HepG2 (cell line): Measurements from ENCODE around the gene BRAT1. TPM values are rescaled to one million over a fixed set of nuclear protein-coding genes. Genes with fewer than 3 reads are reported as not detected.

Experiments
- ATAC-seq: fragments of 200-7000 bp; cut with Tn5 transposase; 3 replicates; pipeline ENCODE4 v1.9.1; 2020; ENCODE audit warnings: mild to moderate bottlenecking, moderate library complexity
- BruUV-seq: library from RNA; stranded (reverse); fragments of 400-500 nt; replicated peaks from 2 replicates; lab custom pipeline; 2021; lab: Mats Ljungman, UMichigan
- CTCF ChIA-PET: fragments of 300-600 bp; formaldehyde crosslinking; extraction: SDS; loops from one replicate; lab custom pipeline; 2021; ENCODE audit warnings: low total read pairs, inconsistent platforms, low intra/inter-chr PET ratio; lab: Yijun Ruan, JAX
- POLR2A ChIA-PET: fragments of 350-600 bp; sonication (Branson Sonifier 250); formaldehyde crosslinking; loops from one replicate; lab custom pipeline; 2020; ENCODE audit warnings: antibody characterized with exemption, inconsistent platforms; lab: Yijun Ruan, JAX
- DNase-seq: peaks from one replicate; pipeline ENCODE4 v3.0.0-alpha.2; 2015; ENCODE audit warnings: low spot score
- FAIRE-seq: peaks from 3 replicates; lab custom pipeline; 2011; peaks lifted over from hg19 to GRCh38; lab: Jason Lieb, UNC
- H2AFZ ChIP-seq: one replicate; pipeline ENCODE4 v1.6.1; 2011; ENCODE audit warnings: low read length, inconsistent platforms
- H3K27ac ChIP-seq: fragments of 300-600 bp; 3 replicates; pipeline ENCODE4 v1.8.0; 2011; ENCODE audit warnings: mixed run types, mild to moderate bottlenecking, mixed read lengths, low read length, inconsistent platforms; ENCODE audit not compliant: insufficient read depth; ENCODE audit errors: extremely low read length
- H3K27me3 ChIP-seq, 2 experiments: fragments of 200-600 bp in 1 of 2; 2 replicates in 1 of 2; 3 replicates in 1 of 2; pipeline versions ENCODE4 v1.6.0 to v1.8.0; 2011; ENCODE audit warnings: low read length in 2 of 2, mild to moderate bottlenecking in 2 of 2, moderate library complexity in 2 of 2, inconsistent platforms in 1 of 2; ENCODE audit not compliant: insufficient read depth in 2 of 2, control insufficient read depth in 1 of 2
- H3K36me3 ChIP-seq, 2 experiments: fragments of 200-600 bp in 1 of 2; replicated peaks in 1 of 2; 2 replicates in 1 of 2; 3 replicates in 1 of 2; pipeline versions ENCODE4 v1.5.1 to v1.8.0; 2011; ENCODE audit warnings: low read length in 2 of 2, inconsistent platforms in 1 of 2; ENCODE audit not compliant: insufficient read depth in 2 of 2, control insufficient read depth in 1 of 2
- H3K4me1 ChIP-seq: 2 replicates; pipeline ENCODE4 v1.5.1; 2012; ENCODE audit warnings: low read length, inconsistent platforms; ENCODE audit not compliant: insufficient read depth
- H3K4me2 ChIP-seq: 2 replicates; pipeline ENCODE4 v1.6.0; 2011; ENCODE audit warnings: low read depth, low read length, inconsistent platforms
- H3K4me3 ChIP-seq, 3 experiments: fragments of 200-600 bp in 1 of 3; sonication (generic), shearing (Covaris generic) in 1 of 3; replicated peaks in 1 of 3; 2 replicates each; pipeline ENCODE4 v1.5.1; 2011 to 2016; ENCODE audit warnings: low read length in 3 of 3, inconsistent platforms in 2 of 3, low read depth in 2 of 3, mild to moderate bottlenecking in 2 of 3, control low read depth in 1 of 3, mixed read lengths in 1 of 3; ENCODE audit not compliant: insufficient read depth in 1 of 3
- H3K79me2 ChIP-seq: one replicate; pipeline ENCODE4 v1.6.1; 2011; ENCODE audit warnings: low read length, inconsistent platforms; ENCODE audit not compliant: insufficient read depth
- H3K9ac ChIP-seq: 2 replicates; pipeline ENCODE4 v1.6.0; 2011; ENCODE audit warnings: mild to moderate bottlenecking, low read depth, low read length, inconsistent platforms; ENCODE audit not compliant: insufficient read depth
- H3K9me3 ChIP-seq: 2 replicates; pipeline ENCODE4 v1.5.1; 2012; ENCODE audit warnings: mild to moderate bottlenecking, low read length
- H4K20me1 ChIP-seq: 2 replicates; pipeline ENCODE4 v1.6.0; 2011; ENCODE audit warnings: inconsistent platforms, mild to moderate bottlenecking, low read length, moderate library complexity; ENCODE audit not compliant: insufficient read depth
- ARID3A ChIP-seq: IDR thresholded peaks from 2 replicates; pipeline ENCODE4 v1.6.1; 2012; ENCODE audit warnings: low read depth, low read length, improper control_type of control experiment
- MAFK ChIP-seq, 2 experiments: IDR thresholded peaks in 1 of 2; conservative IDR thresholded peaks in 1 of 2; 2 replicates each; pipeline ENCODE4 v1.6.1; 2011; ENCODE audit warnings: improper control_type of control experiment in 2 of 2, low read length in 2 of 2
- RBFOX2 ChIP-seq: fragments of 200-400 bp; formaldehyde crosslinking; IDR thresholded peaks from 2 replicates; pipeline ENCODE4 v1.6.1; 2017; ENCODE audit warnings: low read depth, mild to moderate bottlenecking, low read length
- ZNF441 ChIP-seq: sonication (generic); formaldehyde crosslinking; IDR thresholded peaks from 2 replicates; pipeline ENCODE4 v1.7.0; 2021; ENCODE audit warnings: missing genetic modification reagents, borderline replicate concordance
- ZNF883 ChIP-seq: sonication (generic); formaldehyde crosslinking; IDR thresholded peaks from 2 replicates; pipeline ENCODE4 v1.5.1; 2020; ENCODE audit warnings: mild to moderate bottlenecking, missing genetic modification reagents; ENCODE audit errors: not compliant biosample characterization
- WGBS: methylation state at CpG from one replicate; pipeline ENCODE4 v1.1.6; 2017; ENCODE audit warnings: low lambda C conversion rate; 5-methylcytosine and 5-hydroxymethylcytosine counted together
- in situ Hi-C: cut with HindIII; loops from 2 replicates; pipeline ENCODE4 v1.10.0; 2017; ENCODE audit warnings: low pct_unique_long_range_greater_than_20kb; ENCODE audit not compliant: extremely low pct_ligation_motif_present
- intact Hi-C: fragments of 100-400 bp; cut with micrococcal nuclease; formaldehyde crosslinking; loops from one replicate; pipeline ENCODE4 v1.10.0; 2022; ENCODE audit not compliant: unreplicated experiment
- polyA plus RNA-seq, 8 experiments: library from polyadenylated mRNA; depleted of rRNA in 3 of 8; stranded (reverse) in 7 of 8; unstranded in 1 of 8; fragments of >200 nt; fragmentation: Illumina TruSeq in 4 of 8; extraction: Trizol in 4 of 8; gene quantifications; 2 replicates each; pipeline versions ENCODE4 v1.2.1 to v1.2.3, GENCODE V29; 2011 to 2016; ENCODE audit warnings: low read depth in 4 of 8, missing spikeins in 1 of 8, mixed read lengths in 1 of 8; ENCODE audit not compliant: insufficient read depth in 1 of 8
- total RNA-seq, 5 experiments: library from RNA; depleted of rRNA; stranded (reverse); fragments of >200 nt; fragmentation: Illumina TruSeq; extraction: Trizol; gene quantifications; 2 replicates each; pipeline ENCODE4 v1.2.3, GENCODE V29; 2016; ENCODE audit warnings: low read depth in 1 of 5

Gene BRAT1
- total and polyA plus RNA-seq, 2 of the 13 experiments (the other 11 are each of a cell fraction or from before 2014, with no cell fraction given), result 10.2 to 20.3 TPM

DNA sequence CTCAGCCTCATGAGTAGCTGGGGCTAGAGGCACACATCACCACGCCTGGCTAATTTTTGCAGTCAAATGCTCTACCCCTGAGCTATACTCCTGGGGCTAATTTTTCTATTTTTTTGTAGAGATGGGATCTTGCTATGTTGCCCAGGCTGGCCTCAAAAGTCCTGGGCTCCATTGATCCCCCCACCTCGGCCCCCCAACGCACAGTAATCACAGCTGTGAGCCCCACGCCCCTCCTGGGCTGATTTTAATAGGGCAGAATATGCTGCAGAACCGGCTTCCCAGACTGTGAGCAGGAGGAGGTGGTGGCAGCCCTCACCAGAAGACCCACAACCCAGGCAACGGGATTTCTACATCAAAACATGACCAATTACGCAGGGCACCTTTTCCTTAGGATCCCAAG is 15.2 kb downstream of the BRAT1 start:
- FAIRE-seq, result no peak
- no peak overlapping the region for H3K4me3 ChIP-seq
- peaks cover 15 to 23% of the 10 kb centered on the region in 2 experiments; a peak in 4 of 5 replicates for H3K36me3 ChIP-seq
- intact Hi-C loops (no loop called here), in situ Hi-C loops (no loop called here)
- H3K9me3 ChIP-seq, result no peaks in the 10 kb centered on the region
- ChIA-PET POLR2A (no interaction called here), CTCF (no interaction called here)
- H3K4me2 ChIP-seq, result no peak overlapping the region
- no peak overlapping the region for H3K9ac ChIP-seq
- no TSS peak for BruUV-seq
- no peak for DNase-seq
- H3K27ac ChIP-seq, result no peak overlapping the region
- no peak overlapping the region for H2AFZ ChIP-seq
- H3K4me1 ChIP-seq, result no peaks in the 10 kb centered on the region
- no peaks in the 10 kb centered on the region for H3K79me2 ChIP-seq
- ATAC-seq, result no peak
- no peaks in the 10 kb centered on the region for H3K27me3 ChIP-seq
- TF ChIP-seq MAFK (conservative IDR thresholded peaks at IDR 0.05 in 1 of 2, IDR thresholded peaks at IDR 0.05 in 1 of 2; ENCODE audit: low read length in 2 of 2) (no peak), ZNF441 (CRISPR knock-in tag) (no peak)
- no peaks in the 10 kb centered on the region for H4K20me1 ChIP-seq
- 96% methylated on average over 5 of the region's 7 CpGs for WGBS

GRCh38 chr7:2539031-2539911 is 16.1 kb downstream of the BRAT1 start:
- Histone ChIP-seq H4K20me1 (no peaks in the 10 kb centered on the region), H3K79me2 (no peaks in the 10 kb centered on the region), H3K4me1 (no peaks in the 10 kb centered on the region), H3K27me3 (no peaks in the 10 kb centered on the region), H3K36me3 (peaks cover 12 to 18% of the 10 kb centered on the region in 2 experiments; a peak in 4 of 5 replicates), H3K27ac (no peak overlapping the region), H3K4me2 (no peak overlapping the region), H2AFZ (no peak overlapping the region), H3K9me3 (no peaks in the 10 kb centered on the region), H3K4me3 (no peak overlapping the region), H3K9ac (no peak overlapping the region)
- FAIRE-seq (no peak), ATAC-seq (0 out of 3 replicates have a peak, but pooled peaks have one; percentile 6), DNase-seq (no peak)
- intact Hi-C loops (no loop called here), in situ Hi-C loops (no loop called here)
- no peak for TF ChIP-seq ARID3A
- no peak for TF ChIP-seq ZNF883 (CRISPR knock-in tag)
- peak; percentile 45 for TF ChIP-seq RBFOX2
- BruUV-seq, result no TSS peak
- CTCF ChIA-PET, result no interaction called here
- WGBS, result 97% methylated on average over 12 of the region's 32 CpGs
- POLR2A ChIA-PET, result no interaction called here
